Osteocyte (in vitro differentiated cells): ENCODE data around the gene ROCK2. TPM values are rescaled to one million over a fixed set of nuclear protein-coding genes. Genes with fewer than 3 reads are reported as not detected.

Experiments
- DNase-seq: peaks from one replicate; pipeline ENCODE4 v3.0.0; 2021; ENCODE audit warnings: mixed read lengths; ENCODE audit not compliant: unreplicated experiment; ENCODE audit errors: extremely low spot score
- H3K27ac Mint-ChIP-seq: one replicate; pipeline ENCODE4 v1.8.0; 2021; ENCODE audit warnings: mild to moderate bottlenecking, mixed read lengths; ENCODE audit not compliant: unreplicated experiment
- H3K27me3 Mint-ChIP-seq: one replicate; pipeline ENCODE4 v1.8.0; 2021; ENCODE audit warnings: mixed read lengths; ENCODE audit not compliant: unreplicated experiment
- H3K36me3 Mint-ChIP-seq: one replicate; pipeline ENCODE4 v1.8.0; 2021; ENCODE audit warnings: mixed read lengths; ENCODE audit not compliant: unreplicated experiment
- H3K4me1 Mint-ChIP-seq: one replicate; pipeline ENCODE4 v1.8.0; 2021; ENCODE audit warnings: mixed read lengths; ENCODE audit not compliant: unreplicated experiment
- H3K4me3 Mint-ChIP-seq: one replicate; pipeline ENCODE4 v1.8.0; 2021; ENCODE audit warnings: mild to moderate bottlenecking, moderate library complexity, mixed read lengths; ENCODE audit not compliant: unreplicated experiment
- H3K9me3 Mint-ChIP-seq: one replicate; pipeline ENCODE4 v1.8.0; 2021; ENCODE audit warnings: mixed read lengths; ENCODE audit not compliant: unreplicated experiment
- CTCF ChIP-seq: fragments of 200-600 bp; sonication (generic); IDR thresholded peaks from 2 replicates; pipeline ENCODE4 v1.5.0; 2021; ENCODE audit warnings: antibody characterized with exemption, mild to moderate bottlenecking, moderate library complexity
- total RNA-seq: library from RNA; stranded (reverse); gene quantifications from 2 replicates; pipeline ENCODE4 v1.2.1, GENCODE V29; 2021

Gene ROCK2
- total RNA-seq, 1 donor from 2014 or later = 56.4 TPM

GRCh38 chr2:11220445-11220844, 124.0 kb downstream of the ROCK2 start:
- no peak overlapping the region for H3K4me3 Mint-ChIP-seq
- H3K4me1 Mint-ChIP-seq = no peaks in the 10 kb centered on the region
- H3K27ac Mint-ChIP-seq = no peak overlapping the region

GRCh38 chr2:11215407-11215806, 129.0 kb downstream of the ROCK2 start:
- Mint-ChIP-seq H3K4me1 (no peaks in the 10 kb centered on the region), H3K27me3 (no peaks in the 10 kb centered on the region), H3K4me3 (no peak overlapping the region), H3K9me3 (no peaks in the 10 kb centered on the region), H3K36me3 (peaks cover 61% of the 10 kb centered on the region), H3K27ac (no peak overlapping the region)
- DNase-seq = no peak
- TF ChIP-seq CTCF = no peak

More at GRCh38 chr2:11220445-11220844, 124.0 kb downstream of the ROCK2 start:
- no peak for TF ChIP-seq CTCF
- no peak for DNase-seq
- Mint-ChIP-seq H3K9me3 (no peaks in the 10 kb centered on the region), H3K27me3 (no peaks in the 10 kb centered on the region), H3K36me3 (peaks cover 31% of the 10 kb centered on the region)

GRCh38 chr2:11214770-11215169, 129.7 kb downstream of the ROCK2 start:
- no peaks in the 10 kb centered on the region for H3K4me1 Mint-ChIP-seq
- no peaks in the 10 kb centered on the region for H3K9me3 Mint-ChIP-seq
- H3K36me3 Mint-ChIP-seq = peaks cover 61% of the 10 kb centered on the region
- no peak overlapping the region for H3K27ac Mint-ChIP-seq
- H3K4me3 Mint-ChIP-seq = no peak overlapping the region
- DNase-seq = no peak
- H3K27me3 Mint-ChIP-seq = no peaks in the 10 kb centered on the region
- no peak for TF ChIP-seq CTCF

GRCh38 chr2:11213975-11214374, 130.5 kb downstream of the ROCK2 start:
- TF ChIP-seq CTCF = no peak
- no peaks in the 10 kb centered on the region for H3K27me3 Mint-ChIP-seq
- no peak overlapping the region for H3K27ac Mint-ChIP-seq
- no peaks in the 10 kb centered on the region for H3K4me1 Mint-ChIP-seq
- peaks cover 60% of the 10 kb centered on the region for H3K36me3 Mint-ChIP-seq
- DNase-seq = no peak
- no peaks in the 10 kb centered on the region for H3K9me3 Mint-ChIP-seq
- H3K4me3 Mint-ChIP-seq = no peak overlapping the region

GRCh38 chr2:11213090-11213638, 131.3 kb downstream of the ROCK2 start:
- Mint-ChIP-seq H3K36me3 (peaks cover 58% of the 10 kb centered on the region), H3K27me3 (no peaks in the 10 kb centered on the region), H3K27ac (no peak overlapping the region)

More at GRCh38 chr2:11213090-11213638, 131.3 kb downstream of the ROCK2 start:
- Mint-ChIP-seq H3K4me3 (no peak overlapping the region), H3K9me3 (no peaks in the 10 kb centered on the region), H3K4me1 (no peaks in the 10 kb centered on the region)
- no peak for DNase-seq
- TF ChIP-seq CTCF = no peak
